Vagina (tissue), 2 donors: ENCODE results near the gene ASCC3. TPM values are rescaled to one million over a fixed set of nuclear protein-coding genes. Genes with fewer than 3 reads are reported as not detected.

Source experiments
- DNase-seq, 2 donors: peaks; one replicate each; pipeline ENCODE4 v3.0.0-alpha.2; 2017; ENCODE audit errors: extremely low spot score in 2 of 2
- H3K27ac ChIP-seq: fragments of 200-600 bp; sonication (generic); one replicate; pipeline ENCODE4 v1.5.1; 2019
- H3K27me3 ChIP-seq: fragments of 200-600 bp; sonication (generic); one replicate; pipeline ENCODE4 v1.5.1; 2019
- H3K36me3 ChIP-seq, 2 donors: fragments of 200-600 bp; sonication (generic); one replicate each; pipeline ENCODE4 v1.5.1; 2017 to 2019
- H3K4me1 ChIP-seq: fragments of 200-600 bp; sonication (generic); one replicate; pipeline ENCODE4 v1.5.1; 2019
- H3K4me3 ChIP-seq, 2 donors: fragments of 200-600 bp; sonication (generic); 1 replicate in 1 of 2; 2 replicates in 1 of 2; pipeline ENCODE4 v1.5.1; 2016 to 2019
- H3K9me3 ChIP-seq: fragments of 200-600 bp; sonication (generic); one replicate; pipeline ENCODE4 v1.5.1; 2019
- CTCF ChIP-seq, 3 experiments: fragments of 450-650 bp in 2 of 3; fragments of 200-600 bp in 1 of 3; sonication (generic) in 1 of 3; IDR thresholded peaks; one replicate each; pipeline ENCODE4 v1.5.1; 2017 to 2019; ENCODE audit warnings: antibody characterized with exemption in 3 of 3, mild to moderate bottlenecking in 2 of 3, moderate library complexity in 2 of 3
- POLR2A ChIP-seq, 2 donors: fragments of 450-650 bp; IDR thresholded peaks; one replicate each; pipeline ENCODE4 v1.6.1; 2017; ENCODE audit warnings: antibody characterized with exemption in 2 of 2, mild to moderate bottlenecking in 2 of 2, moderate library complexity in 2 of 2
- POLR2AphosphoS5 ChIP-seq, 2 donors: sonication (generic); formaldehyde crosslinking; IDR thresholded peaks; one replicate each; pipeline ENCODE4 v1.9.0; 2017; ENCODE audit warnings: antibody characterized with exemption in 2 of 2, mild to moderate bottlenecking in 2 of 2, low read depth in 1 of 2; ENCODE audit not compliant: insufficient read depth in 1 of 2
- intact Hi-C: fragments of 100-400 bp; cut with DNase I; formaldehyde crosslinking; loops from one replicate; pipeline ENCODE4 v1.15.1; 2023
- total RNA-seq: library from RNA; depleted of rRNA; stranded (reverse); fragments of >200 nt; gene quantifications from one replicate; pipeline ENCODE4 v1.2.3, GENCODE V29; 2016

Gene ASCC3
- total RNA-seq, 1 donor from 2014 or later, result 44.7 TPM

DNA sequence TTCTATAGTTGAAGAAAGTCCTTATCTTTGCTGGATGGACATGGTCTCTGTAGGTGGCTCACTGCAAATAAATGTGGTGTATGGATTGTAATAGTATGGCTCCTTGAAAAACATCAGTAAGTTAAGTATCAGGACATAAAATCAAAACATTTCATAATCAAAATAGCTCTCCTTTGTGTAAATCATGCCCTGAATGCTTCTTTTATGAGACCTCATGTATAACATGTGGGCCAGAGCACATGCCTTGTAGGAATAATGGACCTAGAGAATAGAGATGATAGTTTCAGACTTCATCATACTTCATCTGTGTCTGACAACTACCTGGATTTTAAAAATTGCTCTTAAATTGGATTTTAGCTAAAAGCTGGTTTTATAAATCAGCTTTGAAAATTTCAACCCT, 159.9 kb downstream of the ASCC3 start:
- H3K4me3 ChIP-seq, result no peak overlapping the region
- no peak for TF ChIP-seq POLR2A (IDR thresholded peaks at IDR 0.05)

GRCh38 chr6:100719883-100720682, 161.0 kb downstream of the ASCC3 start:
- Histone ChIP-seq H3K4me3 (peak overlapping the region in 1 of 2 donors; percentile 6), H3K36me3 (no peaks in the 10 kb centered on the region), H3K4me1 (no peaks in the 10 kb centered on the region), H3K9me3 (no peaks in the 10 kb centered on the region), H3K27ac (no peak overlapping the region), H3K27me3 (no peaks in the 10 kb centered on the region)
- intact Hi-C loops, result no loop called here
- no peak for DNase-seq
- TF ChIP-seq POLR2A (IDR thresholded peaks at IDR 0.05) (no peak), CTCF (IDR thresholded peaks at IDR 0.05) (no peak), POLR2AphosphoS5 (IDR thresholded peaks at IDR 0.05; ENCODE audit: insufficient read depth in 1 of 2, low read depth in 1 of 2) (no peak)

More for the DNA sequence above, 159.9 kb downstream of the ASCC3 start:
- no peak for DNase-seq
- intact Hi-C loops, result no loop called here
- Histone ChIP-seq H3K9me3 (no peaks in the 10 kb centered on the region), H3K27ac (no peak overlapping the region), H3K4me1 (no peaks in the 10 kb centered on the region), H3K36me3 (no peaks in the 10 kb centered on the region), H3K27me3 (no peaks in the 10 kb centered on the region)

DNA sequence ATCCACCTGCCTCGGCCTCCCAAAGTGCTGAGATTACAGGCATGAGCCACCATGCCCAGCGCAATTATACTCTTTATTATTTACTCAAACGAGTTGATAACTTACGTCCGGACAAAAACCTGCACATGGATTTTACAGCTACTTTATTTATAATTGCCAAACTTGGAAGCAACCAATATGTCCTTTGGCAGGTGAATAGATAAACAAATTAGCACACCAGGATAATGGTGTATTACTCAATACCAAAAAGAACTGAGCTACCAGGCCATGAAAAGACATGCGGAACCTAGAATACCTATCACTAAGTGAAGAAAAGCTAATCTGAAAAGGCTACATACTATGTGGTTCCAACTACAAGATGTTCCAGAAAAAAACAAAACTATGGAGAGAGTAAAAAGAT, 168.1 kb downstream of the ASCC3 start:
- Histone ChIP-seq H3K27ac (no peak overlapping the region), H3K9me3 (no peaks in the 10 kb centered on the region), H3K4me1 (no peaks in the 10 kb centered on the region), H3K36me3 (peaks cover 0 to 5% of the 10 kb centered on the region in 2 donors), H3K4me3 (no peak overlapping the region), H3K27me3 (no peaks in the 10 kb centered on the region)
- TF ChIP-seq POLR2A (IDR thresholded peaks at IDR 0.05) (no peak), CTCF (IDR thresholded peaks at IDR 0.05) (no peak), POLR2AphosphoS5 (IDR thresholded peaks at IDR 0.05; ENCODE audit: insufficient read depth in 1 of 2, low read depth in 1 of 2) (no peak)
- no peak for DNase-seq
- intact Hi-C loops, result no loop called here

DNA sequence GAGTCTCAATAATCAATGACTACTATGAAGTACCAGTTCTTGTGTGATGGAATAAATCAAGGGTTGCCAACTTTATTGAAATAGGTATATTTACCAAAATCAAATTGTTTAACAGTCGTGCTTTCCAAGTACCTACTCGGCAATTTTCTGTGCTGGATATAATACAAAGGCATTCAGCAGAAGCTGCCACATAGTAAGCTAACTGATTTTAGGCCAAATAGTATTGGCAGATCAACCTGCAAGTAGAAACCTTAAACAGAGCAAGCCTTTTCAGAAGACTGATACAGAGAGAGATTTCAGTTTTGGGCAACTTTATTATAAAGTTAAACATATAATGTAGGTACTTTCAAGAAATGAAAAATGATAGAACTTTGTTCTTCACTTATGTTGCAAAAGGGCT, 174.6 kb downstream of the ASCC3 start:
- Histone ChIP-seq H3K27ac (no peak overlapping the region), H3K4me3 (no peak overlapping the region), H3K4me1 (no peaks in the 10 kb centered on the region), H3K9me3 (no peaks in the 10 kb centered on the region), H3K36me3 (peaks cover 0 to 11% of the 10 kb centered on the region in 2 donors), H3K27me3 (no peaks in the 10 kb centered on the region)
- no peak for DNase-seq
- TF ChIP-seq POLR2AphosphoS5 (IDR thresholded peaks at IDR 0.05; ENCODE audit: insufficient read depth in 1 of 2, low read depth in 1 of 2) (no peak), CTCF (IDR thresholded peaks at IDR 0.05) (no peak), POLR2A (IDR thresholded peaks at IDR 0.05) (no peak)
- intact Hi-C loops, result no loop called here

DNA sequence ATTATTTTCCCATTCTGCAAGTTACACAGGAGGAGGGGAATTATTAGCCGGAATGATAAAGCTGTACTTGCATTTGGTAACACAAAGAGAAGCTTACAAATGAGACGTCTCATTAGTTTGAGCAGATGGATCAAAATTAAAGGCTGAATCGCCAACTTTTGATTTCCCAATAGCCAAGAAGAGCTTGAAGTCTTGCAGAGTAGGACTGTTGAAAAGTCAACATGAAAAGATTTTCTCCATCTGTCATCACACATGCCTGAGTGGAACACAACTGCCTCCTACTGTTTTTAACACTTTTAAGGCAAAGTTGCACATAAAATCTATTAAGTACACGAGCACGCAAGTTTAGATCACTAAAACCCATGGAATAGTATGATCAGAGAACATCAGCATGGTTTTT, 176.2 kb downstream of the ASCC3 start:
- no peaks in the 10 kb centered on the region for H3K27me3 ChIP-seq
- no peak overlapping the region for H3K27ac ChIP-seq
- DNase-seq, result no peak
- no peak for TF ChIP-seq POLR2AphosphoS5 (IDR thresholded peaks at IDR 0.05; ENCODE audit: insufficient read depth in 1 of 2, low read depth in 1 of 2)
- TF ChIP-seq CTCF (IDR thresholded peaks at IDR 0.05), result no peak
- no peak for TF ChIP-seq POLR2A (IDR thresholded peaks at IDR 0.05)
- no peaks in the 10 kb centered on the region for H3K9me3 ChIP-seq
- H3K36me3 ChIP-seq, result peaks cover 0 to 11% of the 10 kb centered on the region in 2 donors
- no peaks in the 10 kb centered on the region for H3K4me1 ChIP-seq
- H3K4me3 ChIP-seq, result no peak overlapping the region
- intact Hi-C loops, result no loop called here
